ENCODE measurements around the gene PLD6.
"Not testable (repeated sequence)": the region's sequence is repeated elsewhere in the genome, so short reads cannot be mapped to it uniquely, and the experiment has no call there.

Gene PLD6

GRCh38 chr17:17161759-17162158, 44.4 kb downstream of the PLD6 start:
- no peaks in the 10 kb centered on the region for H3K9me3 ChIP-seq (ENCODE audit: insufficient read depth, low read depth, low read length)
- no peak overlapping the region for H3K9ac ChIP-seq (ENCODE audit: low read depth, low read length)
- 93% methylated on average over 4 of the region's 4 CpGs for WGBS
- H3K4me1 ChIP-seq (ENCODE audit: insufficient read depth, low read length) = no peaks in the 10 kb centered on the region
- H3K27ac ChIP-seq (ENCODE audit: low read depth, low read length) = no peak overlapping the region
- H3K27me3 ChIP-seq (ENCODE audit: insufficient read depth, low read length) = no peaks in the 10 kb centered on the region
- no peak overlapping the region for H3K4me3 ChIP-seq (ENCODE audit: low read length)
- H3K36me3 ChIP-seq (ENCODE audit: insufficient read depth, low read length) = peaks cover 72% of the 10 kb centered on the region

- Histone ChIP-seq H3K27ac (ENCODE audit: low read depth, low read length) (no peak overlapping the region), H3K4me1 (ENCODE audit: insufficient read depth, low read length) (no peaks in the 10 kb centered on the region), H3K9me3 (ENCODE audit: insufficient read depth, low read depth, low read length) (no peaks in the 10 kb centered on the region), H3K27me3 (ENCODE audit: insufficient read depth, low read length) (no peaks in the 10 kb centered on the region), H3K9ac (ENCODE audit: low read depth, low read length) (no peak overlapping the region), H3K36me3 (ENCODE audit: insufficient read depth, low read length) (peaks cover 72% of the 10 kb centered on the region), H3K4me3 (ENCODE audit: low read length) (no peak overlapping the region)
- 95% methylated on average over 6 of the region's 6 CpGs for WGBS
Measured at GRCh38 chr17:17161121-17161520, 45.0 kb downstream of the PLD6 start.

GRCh38 chr17:17159571-17159970, 46.6 kb downstream of the PLD6 start:
- Histone ChIP-seq H3K4me3 (ENCODE audit: low read length) (no peak overlapping the region), H3K36me3 (ENCODE audit: insufficient read depth, low read length) (peaks cover 76% of the 10 kb centered on the region), H3K27ac (ENCODE audit: low read depth, low read length) (no peak overlapping the region), H3K9me3 (ENCODE audit: insufficient read depth, low read depth, low read length) (no peaks in the 10 kb centered on the region), H3K4me1 (ENCODE audit: insufficient read depth, low read length) (no peaks in the 10 kb centered on the region), H3K27me3 (ENCODE audit: insufficient read depth, low read length) (no peaks in the 10 kb centered on the region), H3K9ac (ENCODE audit: low read depth, low read length) (no peak overlapping the region)
- 98% methylated on average over 4 of the region's 4 CpGs for WGBS

GRCh38 chr17:17158506-17158905, 47.6 kb downstream of the PLD6 start:
- not testable (repeated sequence) for H3K9me3 ChIP-seq (ENCODE audit: insufficient read depth, low read depth, low read length)

GRCh38 chr17:17157041-17157440, 49.1 kb downstream of the PLD6 start:
- Histone ChIP-seq H3K4me1 (ENCODE audit: insufficient read depth, low read length) (no peaks in the 10 kb centered on the region), H3K4me3 (ENCODE audit: low read length) (no peak overlapping the region), H3K9ac (ENCODE audit: low read depth, low read length) (no peak overlapping the region), H3K36me3 (ENCODE audit: insufficient read depth, low read length) (peaks cover 81% of the 10 kb centered on the region), H3K9me3 (ENCODE audit: insufficient read depth, low read depth, low read length) (no peaks in the 10 kb centered on the region), H3K27me3 (ENCODE audit: insufficient read depth, low read length) (no peaks in the 10 kb centered on the region), H3K27ac (ENCODE audit: low read depth, low read length) (no peak overlapping the region)
- WGBS = 94% methylated on average over 6 of the region's 6 CpGs

More at GRCh38 chr17:17158506-17158905, 47.6 kb downstream of the PLD6 start:
- 96% methylated on average over 33 of the region's 33 CpGs for WGBS
- not testable (repeated sequence) for H3K9ac ChIP-seq (ENCODE audit: low read depth, low read length); H3K27me3 ChIP-seq (ENCODE audit: insufficient read depth, low read length); H3K4me1 ChIP-seq (ENCODE audit: insufficient read depth, low read length); H3K4me3 ChIP-seq (ENCODE audit: low read length); H3K27ac ChIP-seq (ENCODE audit: low read depth, low read length)
- peaks cover 83% of the 10 kb centered on the region for H3K36me3 ChIP-seq (ENCODE audit: insufficient read depth, low read length)

- WGBS = 92% methylated on average over 10 of the region's 10 CpGs
- H3K27ac ChIP-seq (ENCODE audit: low read depth, low read length) = no peak overlapping the region
- no peak overlapping the region for H3K9ac ChIP-seq (ENCODE audit: low read depth, low read length)
- no peaks in the 10 kb centered on the region for H3K27me3 ChIP-seq (ENCODE audit: insufficient read depth, low read length)
- H3K4me3 ChIP-seq (ENCODE audit: low read length) = no peak overlapping the region
- no peaks in the 10 kb centered on the region for H3K9me3 ChIP-seq (ENCODE audit: insufficient read depth, low read depth, low read length)
- H3K36me3 ChIP-seq (ENCODE audit: insufficient read depth, low read length) = peaks cover 81% of the 10 kb centered on the region
- H3K4me1 ChIP-seq (ENCODE audit: insufficient read depth, low read length) = no peaks in the 10 kb centered on the region
Measured at GRCh38 chr17:17156511-17156910, 49.6 kb downstream of the PLD6 start.

- H3K27ac ChIP-seq (ENCODE audit: low read depth, low read length) = no peak overlapping the region
- peaks cover 83% of the 10 kb centered on the region for H3K36me3 ChIP-seq (ENCODE audit: insufficient read depth, low read length)
- WGBS = 95% methylated on average over 4 of the region's 4 CpGs
- H3K27me3 ChIP-seq (ENCODE audit: insufficient read depth, low read length) = no peaks in the 10 kb centered on the region
- no peaks in the 10 kb centered on the region for H3K4me1 ChIP-seq (ENCODE audit: insufficient read depth, low read length)
- no peak overlapping the region for H3K9ac ChIP-seq (ENCODE audit: low read depth, low read length)
- H3K4me3 ChIP-seq (ENCODE audit: low read length) = no peak overlapping the region
- H3K9me3 ChIP-seq (ENCODE audit: insufficient read depth, low read depth, low read length) = no peaks in the 10 kb centered on the region
Measured at GRCh38 chr17:17156107-17156506, 50.0 kb downstream of the PLD6 start.

- 96% methylated on average over 3 of the region's 3 CpGs for WGBS
- Histone ChIP-seq H3K4me1 (ENCODE audit: insufficient read depth, low read length) (no peaks in the 10 kb centered on the region), H3K9ac (ENCODE audit: low read depth, low read length) (no peak overlapping the region), H3K36me3 (ENCODE audit: insufficient read depth, low read length) (peaks cover 82% of the 10 kb centered on the region), H3K27me3 (ENCODE audit: insufficient read depth, low read length) (no peaks in the 10 kb centered on the region), H3K4me3 (ENCODE audit: low read length) (no peak overlapping the region), H3K9me3 (ENCODE audit: insufficient read depth, low read depth, low read length) (no peaks in the 10 kb centered on the region), H3K27ac (ENCODE audit: low read depth, low read length) (no peak overlapping the region)
Measured at GRCh38 chr17:17155568-17155967, 50.6 kb downstream of the PLD6 start.

GRCh38 chr17:17154981-17155380, 51.2 kb downstream of the PLD6 start:
- peaks cover 83% of the 10 kb centered on the region for H3K36me3 ChIP-seq (ENCODE audit: insufficient read depth, low read length)
- no peaks in the 10 kb centered on the region for H3K4me1 ChIP-seq (ENCODE audit: insufficient read depth, low read length)
- H3K27ac ChIP-seq (ENCODE audit: low read depth, low read length) = no peak overlapping the region
- H3K27me3 ChIP-seq (ENCODE audit: insufficient read depth, low read length) = no peaks in the 10 kb centered on the region
- H3K9ac ChIP-seq (ENCODE audit: low read depth, low read length) = no peak overlapping the region
- 95% methylated on average over 8 of the region's 8 CpGs for WGBS
- H3K9me3 ChIP-seq (ENCODE audit: insufficient read depth, low read depth, low read length) = no peaks in the 10 kb centered on the region
- no peak overlapping the region for H3K4me3 ChIP-seq (ENCODE audit: low read length)

- Histone ChIP-seq H3K27ac (ENCODE audit: low read depth, low read length) (no peak overlapping the region), H3K9ac (ENCODE audit: low read depth, low read length) (no peak overlapping the region), H3K27me3 (ENCODE audit: insufficient read depth, low read length) (no peaks in the 10 kb centered on the region), H3K4me3 (ENCODE audit: low read length) (no peak overlapping the region), H3K36me3 (ENCODE audit: insufficient read depth, low read length) (peaks cover 83% of the 10 kb centered on the region), H3K4me1 (ENCODE audit: insufficient read depth, low read length) (no peaks in the 10 kb centered on the region), H3K9me3 (ENCODE audit: insufficient read depth, low read depth, low read length) (no peaks in the 10 kb centered on the region)
- WGBS = 93% methylated on average over 5 of the region's 5 CpGs
Measured at GRCh38 chr17:17154556-17154955, 51.6 kb downstream of the PLD6 start.

GRCh38 chr17:17153709-17154108, 52.4 kb downstream of the PLD6 start:
- 82% methylated on average over 7 of the region's 7 CpGs for whole genome bisulfite sequencing
- no peaks in the 10 kb centered on the region for H3K9me3 ChIP-seq (ENCODE audit: insufficient read depth, low read depth, low read length)
- no peaks in the 10 kb centered on the region for H3K4me1 ChIP-seq (ENCODE audit: insufficient read depth, low read length)
- H3K4me3 ChIP-seq (ENCODE audit: low read length) = no peak overlapping the region
- no peak overlapping the region for H3K9ac ChIP-seq (ENCODE audit: low read depth, low read length)
- no peaks in the 10 kb centered on the region for H3K27me3 ChIP-seq (ENCODE audit: insufficient read depth, low read length)
- H3K27ac ChIP-seq (ENCODE audit: low read depth, low read length) = no peak overlapping the region
- peaks cover 78% of the 10 kb centered on the region for H3K36me3 ChIP-seq (ENCODE audit: insufficient read depth, low read length)

- Histone ChIP-seq H3K4me1 (ENCODE audit: insufficient read depth, low read length) (no peaks in the 10 kb centered on the region), H3K36me3 (ENCODE audit: insufficient read depth, low read length) (peaks cover 81% of the 10 kb centered on the region), H3K27ac (ENCODE audit: low read depth, low read length) (no peak overlapping the region)
Measured at GRCh38 chr17:17153071-17153470, 53.1 kb downstream of the PLD6 start.

More at GRCh38 chr17:17153071-17153470, 53.1 kb downstream of the PLD6 start:
- no peaks in the 10 kb centered on the region for H3K27me3 ChIP-seq (ENCODE audit: insufficient read depth, low read length)
- no peaks in the 10 kb centered on the region for H3K9me3 ChIP-seq (ENCODE audit: insufficient read depth, low read depth, low read length)
- H3K9ac ChIP-seq (ENCODE audit: low read depth, low read length) = no peak overlapping the region
- H3K4me3 ChIP-seq (ENCODE audit: low read length) = no peak overlapping the region
- WGBS = 96% methylated on average over 9 of the region's 9 CpGs

All from HUES64 (cell line).